ENCODE results near the gene TNFRSF12A. TPM values are rescaled to one million over a fixed set of nuclear protein-coding genes. Genes with fewer than 3 reads are reported as not detected.

The TNFRSF12A gene
- total and polyA plus RNA-seq, 2 of the 13 experiments (the other 11 are each of a cell fraction or from before 2014, with no cell fraction given): 61.9 to 66.0 TPM

- TF ChIP-seq ARID3A (IDR thresholded peaks at IDR 0.05; ENCODE audit: low read depth, low read length): no peak
- peak; percentile 34; the same call in 1 of the 2 replicates for TF ChIP-seq ZBTB7B (CRISPR knock-in tag; IDR thresholded peaks at IDR 0.05)
- TF ChIP-seq CENPT (CRISPR knock-in tag; IDR thresholded peaks at IDR 0.05; ENCODE audit: low read depth): no peak
- no peak for TF ChIP-seq SYNCRIP (IDR thresholded peaks at IDR 0.05; ENCODE audit: insufficient read depth, low read depth, low read length)
- 0 out of 2 replicates have a peak, but pooled peaks have one; percentile 30 for TF ChIP-seq KDM5B (CRISPR knock-in tag; IDR thresholded peaks at IDR 0.05; ENCODE audit: borderline replicate concordance)
- TF ChIP-seq SRSF4 (IDR thresholded peaks at IDR 0.05; ENCODE audit: low read depth, low read length, poor library complexity, severe bottlenecking): no peak
- TF ChIP-seq ZBTB8A (CRISPR knock-in tag; IDR thresholded peaks at IDR 0.05; ENCODE audit: borderline replicate concordance, low read depth): no peak
- no peak for TF ChIP-seq POLR2G (IDR thresholded peaks at IDR 0.05; ENCODE audit: low read depth, low read length)
- peak; percentile 47; the same call in 1 of the 2 replicates for TF ChIP-seq ZNF777 (CRISPR knock-in tag; IDR thresholded peaks at IDR 0.05)
- TF ChIP-seq RFXANK (CRISPR knock-in tag; IDR thresholded peaks at IDR 0.05): no peak
- TF ChIP-seq MLXIP (CRISPR knock-in tag; IDR thresholded peaks at IDR 0.05; ENCODE audit: borderline replicate concordance): no peak
- TF ChIP-seq ZBTB14 (CRISPR knock-in tag; IDR thresholded peaks at IDR 0.05): no peak
- TF ChIP-seq ZNF501 (CRISPR knock-in tag; IDR thresholded peaks at IDR 0.05): no peak
- no peak for TF ChIP-seq FOSL2 (CRISPR knock-in tag; IDR thresholded peaks at IDR 0.05)
- peak; percentile 11 for TF ChIP-seq HNRNPLL (IDR thresholded peaks at IDR 0.05; ENCODE audit: low read depth, low read length, poor library complexity, severe bottlenecking)
- TF ChIP-seq MLLT10 (CRISPR knock-in tag; IDR thresholded peaks at IDR 0.05): no peak
- TF ChIP-seq MED13 (CRISPR knock-in tag; IDR thresholded peaks at IDR 0.05): no peak
- no peak for TF ChIP-seq SNAI1 (CRISPR knock-in tag; IDR thresholded peaks at IDR 0.05; ENCODE audit: borderline replicate concordance)
- no peak for TF ChIP-seq TCF7L2 (IDR thresholded peaks at IDR 0.05; ENCODE audit: low read depth, low read length)
- no peak for TF ChIP-seq ZNF768 (CRISPR knock-in tag; IDR thresholded peaks at IDR 0.05)
- no peak for TF ChIP-seq NR2C2 (CRISPR knock-in tag; IDR thresholded peaks at IDR 0.05; ENCODE audit: borderline replicate concordance)
- no peak for TF ChIP-seq ZBTB21 (CRISPR knock-in tag; IDR thresholded peaks at IDR 0.05)
- TF ChIP-seq ZBTB2 (CRISPR knock-in tag; IDR thresholded peaks at IDR 0.05; ENCODE audit: low read depth): peak; percentile 53
- TF ChIP-seq BRD4 (CRISPR knock-in tag; IDR thresholded peaks at IDR 0.05): no peak
- no peak for TF ChIP-seq PTBP1 (IDR thresholded peaks at IDR 0.05; ENCODE audit: low read depth, low read length, poor library complexity, severe bottlenecking)
Observed at GRCh38 chr16:3013491-3013951, 6.6 kb upstream of the TNFRSF12A start (continued).

Measured in HepG2 (cell line).